Skeletal muscle satellite cell (primary cell): ENCODE results near the gene CYP26B1.

ENCODE experiments used
- H3K27me3 ChIP-seq: 2 replicates; pipeline ENCODE4 v1.7.0; 2013; ENCODE audit warnings: low read length; ENCODE audit not compliant: control insufficient read depth, insufficient read depth
- H3K36me3 ChIP-seq: 2 replicates; pipeline ENCODE4 v1.7.0; 2013; ENCODE audit warnings: mild to moderate bottlenecking, control low read depth, low read length; ENCODE audit not compliant: insufficient read depth
- H3K4me1 ChIP-seq: 2 replicates; pipeline ENCODE4 v1.7.0; 2013; ENCODE audit warnings: low read length; ENCODE audit not compliant: control insufficient read depth, insufficient read depth
- H3K4me2 ChIP-seq: 2 replicates; pipeline ENCODE4 v1.7.0; 2013; ENCODE audit warnings: mild to moderate bottlenecking, low read length
- H3K4me3 ChIP-seq: 2 replicates; pipeline ENCODE4 v1.7.0; 2013; ENCODE audit warnings: low read length
- H3K9ac ChIP-seq: 2 replicates; pipeline ENCODE4 v1.7.0; 2013; ENCODE audit warnings: mild to moderate bottlenecking, low read depth, low read length, moderate library complexity
- H3K9me3 ChIP-seq: replicated peaks from 2 replicates; pipeline ENCODE4 v1.7.0; 2013; ENCODE audit warnings: mild to moderate bottlenecking, control low read depth, low read length

The CYP26B1 gene

GRCh38 chr2:72109904-72110303 is 37.8 kb downstream of the CYP26B1 start:
- Histone ChIP-seq H3K36me3 (no peaks in the 10 kb centered on the region), H3K4me2 (no peak overlapping the region), H3K27me3 (no peaks in the 10 kb centered on the region)

GRCh38 chr2:72109291-72109690 is 38.4 kb downstream of the CYP26B1 start:
- Histone ChIP-seq H3K27me3 (no peaks in the 10 kb centered on the region), H3K4me2 (no peak overlapping the region), H3K4me3 (no peak overlapping the region), H3K9ac (no peak overlapping the region), H3K4me1 (peaks cover 21% of the 10 kb centered on the region), H3K36me3 (no peaks in the 10 kb centered on the region), H3K9me3 (no peaks in the 10 kb centered on the region)

More at GRCh38 chr2:72109904-72110303, 37.8 kb downstream of the CYP26B1 start:
- peaks cover 23% of the 10 kb centered on the region for H3K4me1 ChIP-seq
- H3K9me3 ChIP-seq: no peaks in the 10 kb centered on the region
- H3K9ac ChIP-seq: no peak overlapping the region
- no peak overlapping the region for H3K4me3 ChIP-seq

GRCh38 chr2:72108121-72108520 is 39.5 kb downstream of the CYP26B1 start:
- no peaks in the 10 kb centered on the region for H3K9me3 ChIP-seq
- no peaks in the 10 kb centered on the region for H3K36me3 ChIP-seq
- H3K4me3 ChIP-seq: no peak overlapping the region
- H3K27me3 ChIP-seq: peaks cover 6% of the 10 kb centered on the region
- H3K9ac ChIP-seq: no peak overlapping the region
- peak overlapping the region; percentile 11 for H3K4me2 ChIP-seq
- peaks cover 20% of the 10 kb centered on the region for H3K4me1 ChIP-seq

GRCh38 chr2:72106978-72107377 is 40.7 kb downstream of the CYP26B1 start:
- no peak overlapping the region for H3K4me3 ChIP-seq
- peaks cover 9% of the 10 kb centered on the region for H3K4me1 ChIP-seq
- H3K36me3 ChIP-seq: no peaks in the 10 kb centered on the region
- no peak overlapping the region for H3K4me2 ChIP-seq
- H3K9me3 ChIP-seq: no peaks in the 10 kb centered on the region
- H3K27me3 ChIP-seq: peaks cover 18% of the 10 kb centered on the region
- H3K9ac ChIP-seq: no peak overlapping the region

GRCh38 chr2:72104821-72105588 is 42.7 kb downstream of the CYP26B1 start:
- no peaks in the 10 kb centered on the region for H3K36me3 ChIP-seq
- peaks cover 20% of the 10 kb centered on the region for H3K27me3 ChIP-seq
- no peak overlapping the region for H3K4me2 ChIP-seq
- H3K9ac ChIP-seq: no peak overlapping the region
- H3K4me1 ChIP-seq: peaks cover 7% of the 10 kb centered on the region
- H3K4me3 ChIP-seq: no peak overlapping the region
- no peaks in the 10 kb centered on the region for H3K9me3 ChIP-seq

- H3K27me3 ChIP-seq: peaks cover 32% of the 10 kb centered on the region
- H3K4me3 ChIP-seq: no peak overlapping the region
- H3K9me3 ChIP-seq: no peaks in the 10 kb centered on the region
- H3K36me3 ChIP-seq: no peaks in the 10 kb centered on the region
- H3K4me2 ChIP-seq: no peak overlapping the region
- peaks cover 7% of the 10 kb centered on the region for H3K4me1 ChIP-seq
- H3K9ac ChIP-seq: no peak overlapping the region
Observed at GRCh38 chr2:72103690-72104089, 44.0 kb downstream of the CYP26B1 start.

GRCh38 chr2:72103161-72103560 is 44.5 kb downstream of the CYP26B1 start:
- Histone ChIP-seq H3K9me3 (no peaks in the 10 kb centered on the region), H3K4me1 (peaks cover 3% of the 10 kb centered on the region), H3K9ac (no peak overlapping the region), H3K4me3 (no peak overlapping the region), H3K27me3 (peaks cover 35% of the 10 kb centered on the region), H3K4me2 (no peak overlapping the region), H3K36me3 (no peaks in the 10 kb centered on the region)

- no peak overlapping the region for H3K9ac ChIP-seq
- H3K36me3 ChIP-seq: no peaks in the 10 kb centered on the region
- no peaks in the 10 kb centered on the region for H3K9me3 ChIP-seq
- H3K27me3 ChIP-seq: peaks cover 52% of the 10 kb centered on the region
- no peaks in the 10 kb centered on the region for H3K4me1 ChIP-seq
- no peak overlapping the region for H3K4me3 ChIP-seq
- no peak overlapping the region for H3K4me2 ChIP-seq
Observed at GRCh38 chr2:72098935-72099334, 48.7 kb downstream of the CYP26B1 start.

- Histone ChIP-seq H3K4me1 (no peaks in the 10 kb centered on the region), H3K4me2 (no peak overlapping the region), H3K4me3 (no peak overlapping the region), H3K9ac (no peak overlapping the region), H3K27me3 (peaks cover 44% of the 10 kb centered on the region), H3K9me3 (no peaks in the 10 kb centered on the region), H3K36me3 (no peaks in the 10 kb centered on the region)
Observed at GRCh38 chr2:72097276-72097675, 50.4 kb downstream of the CYP26B1 start.

- no peaks in the 10 kb centered on the region for H3K4me1 ChIP-seq
- H3K9ac ChIP-seq: no peak overlapping the region
- peaks cover 38% of the 10 kb centered on the region for H3K27me3 ChIP-seq
- H3K4me3 ChIP-seq: no peak overlapping the region
- H3K9me3 ChIP-seq: no peaks in the 10 kb centered on the region
- no peak overlapping the region for H3K4me2 ChIP-seq
- no peaks in the 10 kb centered on the region for H3K36me3 ChIP-seq
Observed at GRCh38 chr2:72096181-72096580, 51.5 kb downstream of the CYP26B1 start.

- Histone ChIP-seq H3K4me2 (no peak overlapping the region), H3K36me3 (no peaks in the 10 kb centered on the region), H3K27me3 (peaks cover 38% of the 10 kb centered on the region), H3K9ac (no peak overlapping the region), H3K4me3 (no peak overlapping the region), H3K4me1 (no peaks in the 10 kb centered on the region), H3K9me3 (no peaks in the 10 kb centered on the region)
Observed at GRCh38 chr2:72095364-72095763, 52.3 kb downstream of the CYP26B1 start.

- H3K9ac ChIP-seq: no peak overlapping the region
- H3K36me3 ChIP-seq: no peaks in the 10 kb centered on the region
- H3K4me2 ChIP-seq: no peak overlapping the region
- H3K4me3 ChIP-seq: no peak overlapping the region
- H3K27me3 ChIP-seq: peaks cover 36% of the 10 kb centered on the region
- no peaks in the 10 kb centered on the region for H3K4me1 ChIP-seq
- no peaks in the 10 kb centered on the region for H3K9me3 ChIP-seq
Observed at GRCh38 chr2:72094701-72095100, 53.0 kb downstream of the CYP26B1 start.
